Measurements from ENCODE around the gene LMX1B.
"Not testable (repeated sequence)": the region's sequence is repeated elsewhere in the genome, so short reads cannot be mapped to it uniquely, and the experiment has no call there.

- TF ChIP-seq POLR2AphosphoS5 (IDR thresholded peaks at IDR 0.05; ENCODE audit: low read depth, low read length); TAF1 (IDR thresholded peaks at IDR 0.05; ENCODE audit: borderline replicate concordance, low read depth, low read length): not testable (repeated sequence)
Measured at GRCh38 chr9:126728210-126728609, 114.5 kb downstream of the LMX1B start.

All from SK-N-SH (cell line).